ENCODE results near the gene FLRT3.

The FLRT3 gene

DNA sequence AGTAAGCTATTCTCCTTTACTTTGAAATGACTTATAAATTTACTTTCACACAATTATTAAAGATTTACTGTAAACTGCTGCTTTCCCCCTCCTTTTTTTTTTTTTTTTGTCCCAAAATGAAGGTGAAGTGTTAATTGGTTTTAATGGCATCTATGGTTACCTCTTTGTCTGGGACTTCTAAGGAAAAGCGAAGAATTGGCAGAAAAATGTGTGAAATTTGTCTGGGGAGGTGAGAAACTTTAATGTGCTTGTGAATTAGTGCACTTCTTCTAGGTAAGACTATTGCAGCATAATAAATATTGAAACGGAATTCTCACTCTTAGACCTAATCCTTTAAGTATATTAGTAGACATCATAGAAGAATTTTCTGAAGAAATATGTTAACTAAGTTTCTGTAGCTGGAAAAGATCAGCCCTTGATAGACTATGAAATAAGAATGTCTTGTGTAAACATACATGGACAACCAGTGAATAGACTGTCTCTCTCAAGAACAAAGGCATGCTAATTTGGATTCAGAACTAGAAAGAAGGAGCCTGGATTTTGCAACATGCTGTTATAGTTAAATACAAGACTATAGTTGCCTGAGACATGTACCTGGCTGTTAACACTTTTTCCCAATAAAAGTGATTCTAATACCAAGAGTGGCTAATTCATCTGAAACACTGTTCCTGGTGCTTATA is 23.9 kb downstream of the FLRT3 start:
- no peak for DNase-seq

DNA sequence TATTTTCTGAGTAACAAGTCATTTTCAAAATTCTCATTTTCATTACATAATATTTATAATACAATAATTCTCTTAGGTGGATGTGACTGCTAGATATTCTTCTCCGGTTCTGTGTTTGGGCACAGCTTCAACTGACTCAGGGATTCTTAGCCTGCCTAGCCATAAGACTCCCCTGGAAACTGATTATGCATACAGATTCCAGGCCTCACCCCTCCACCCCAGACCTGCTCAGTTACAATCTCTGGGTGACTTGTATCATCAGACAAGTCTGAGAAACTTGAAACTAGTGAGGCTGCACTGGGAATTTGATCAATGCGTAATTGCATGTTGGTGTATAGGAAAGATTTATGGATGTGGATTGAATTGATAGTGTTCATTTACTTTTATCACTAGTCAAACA is 25.4 kb downstream of the FLRT3 start:
- no peak for DNase-seq

GRCh38 chr20:14310977-14311627 is 26.3 kb downstream of the FLRT3 start:
- no peak for DNase-seq

DNA sequence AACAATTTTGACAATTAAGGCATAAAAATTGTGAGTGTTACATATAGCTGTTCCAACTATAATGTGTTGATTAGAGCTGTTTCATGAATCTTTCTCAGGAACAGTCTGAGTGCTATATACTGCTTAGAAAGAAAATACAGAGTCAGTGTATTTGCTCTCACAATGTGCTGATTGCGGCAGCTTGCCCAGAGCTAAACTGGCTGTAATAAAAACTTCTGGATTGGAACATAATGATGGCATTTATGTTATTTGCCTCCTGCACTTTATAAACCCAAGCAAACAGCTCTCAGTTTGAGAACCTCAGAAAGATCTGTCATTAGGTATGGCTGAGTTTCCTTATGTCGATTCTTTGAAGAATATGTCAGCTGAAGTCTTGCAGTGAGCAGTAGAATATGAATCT is 29.5 kb downstream of the FLRT3 start:
- DNase-seq = no peak

DNA sequence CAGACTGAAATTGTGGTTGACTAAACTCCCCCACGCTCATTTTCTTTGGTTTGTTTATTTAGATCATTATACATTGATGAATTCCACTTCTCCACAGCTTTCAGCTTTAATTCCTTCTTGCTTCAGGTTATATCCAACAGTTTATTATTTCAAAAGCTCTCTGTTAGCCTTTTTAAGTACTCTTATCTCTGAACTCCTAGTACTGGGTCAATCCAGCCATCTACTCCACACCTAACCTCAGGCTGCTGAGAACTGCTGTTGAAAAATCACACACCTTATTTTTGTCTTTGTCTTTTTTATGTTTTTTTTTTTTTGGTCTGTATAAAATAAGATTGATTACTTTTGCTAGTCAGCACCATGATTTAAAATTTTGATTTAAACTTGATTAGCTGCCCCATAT is 32.9 kb downstream of the FLRT3 start:
- DNase-seq = no peak

DNA sequence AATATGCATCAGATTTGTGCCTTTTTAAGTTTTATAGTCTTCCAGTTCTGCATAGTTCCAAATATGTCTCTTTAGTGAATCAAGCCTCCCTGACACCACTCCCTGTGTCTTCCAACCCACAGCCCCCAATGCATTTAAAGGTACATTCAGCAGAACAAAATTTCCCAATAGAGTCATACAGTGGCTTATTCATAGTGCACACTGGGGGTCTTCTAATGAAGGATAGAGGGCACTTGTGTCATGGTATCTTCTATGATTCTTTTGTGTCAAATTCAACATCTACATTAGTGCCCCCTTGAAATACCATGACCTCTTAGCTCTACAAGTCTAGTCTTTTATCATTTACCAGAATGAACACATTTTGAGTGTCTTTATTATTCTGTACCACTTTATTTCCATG is 33.8 kb downstream of the FLRT3 start:
- DNase-seq = no peak

- DNase-seq = no peak
These were observed 34.3 kb downstream of the FLRT3 start for GRCh38 chr20:14303106-14303505.

DNA sequence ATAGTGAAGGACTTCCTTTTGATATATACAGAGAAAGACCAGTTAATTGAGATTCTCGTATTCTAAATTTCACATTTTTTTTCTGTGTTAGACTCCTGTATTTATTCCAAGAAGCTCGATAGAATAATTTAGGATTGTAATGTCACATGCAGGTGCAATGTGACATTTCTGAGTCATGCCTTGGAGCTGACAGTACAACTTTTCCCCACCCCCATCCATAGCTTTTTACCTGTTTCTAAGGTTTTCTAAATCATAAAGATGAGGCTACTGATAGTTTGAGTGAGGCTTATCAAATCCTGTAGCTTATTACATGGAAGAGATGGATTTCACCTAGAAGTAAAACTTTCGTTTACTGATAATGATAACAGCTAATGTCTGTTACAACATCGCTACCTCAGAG is 37.6 kb downstream of the FLRT3 start:
- no peak for DNase-seq

- DNase-seq = no peak
These were observed 41.6 kb downstream of the FLRT3 start for GRCh38 chr20:14295770-14296309.

- no peak for DNase-seq
These were observed 42.2 kb downstream of the FLRT3 start for GRCh38 chr20:14295238-14295637.

GRCh38 chr20:14291502-14291901 is 45.9 kb downstream of the FLRT3 start:
- DNase-seq = no peak

DNA sequence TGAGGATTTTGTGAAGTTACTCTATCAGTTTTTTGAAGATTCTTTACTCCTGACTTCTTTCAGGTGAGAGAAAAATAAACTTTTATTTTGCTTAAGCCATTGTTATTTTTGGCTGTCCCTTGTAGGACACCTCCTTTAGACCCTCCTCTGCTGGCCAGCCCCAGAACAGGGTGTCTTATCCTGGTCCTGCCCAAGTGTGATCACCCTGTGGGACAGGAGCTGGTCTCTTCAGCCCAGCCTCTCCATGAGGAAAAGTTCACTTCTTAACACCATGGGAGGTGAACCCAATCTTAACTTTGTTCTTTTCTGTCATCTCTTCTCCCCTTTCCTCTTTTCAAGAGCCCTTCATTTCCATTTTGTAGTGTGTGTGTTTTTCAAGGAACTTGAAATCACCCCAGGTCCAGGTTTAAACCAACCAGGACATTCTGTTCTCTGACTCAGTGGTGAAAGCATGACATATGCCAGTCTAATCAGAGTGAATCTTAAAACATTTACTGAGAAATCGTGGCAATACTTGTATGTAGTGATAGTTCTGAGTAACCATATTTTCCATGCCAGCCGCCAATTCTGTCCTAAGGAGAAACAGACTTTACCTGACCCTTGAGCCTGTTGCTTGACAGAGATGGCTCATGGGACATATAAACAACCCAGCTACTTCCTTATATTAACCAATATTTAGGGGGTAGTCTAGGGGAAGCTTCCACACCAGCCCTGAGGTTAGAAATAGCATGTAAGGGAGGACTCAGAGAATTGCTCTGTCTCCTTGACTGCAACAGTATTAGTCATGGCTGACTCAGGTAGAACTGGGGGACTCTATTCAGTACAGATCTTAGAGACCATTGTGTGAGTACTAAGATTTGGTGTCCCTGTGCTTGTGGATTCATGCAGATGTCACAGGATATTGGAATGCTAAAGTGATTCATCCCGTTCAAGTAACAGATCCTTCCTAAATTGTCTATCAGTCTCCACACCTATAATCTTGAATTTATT is 48.8 kb downstream of the FLRT3 start:
- DNase-seq = no peak

DNA sequence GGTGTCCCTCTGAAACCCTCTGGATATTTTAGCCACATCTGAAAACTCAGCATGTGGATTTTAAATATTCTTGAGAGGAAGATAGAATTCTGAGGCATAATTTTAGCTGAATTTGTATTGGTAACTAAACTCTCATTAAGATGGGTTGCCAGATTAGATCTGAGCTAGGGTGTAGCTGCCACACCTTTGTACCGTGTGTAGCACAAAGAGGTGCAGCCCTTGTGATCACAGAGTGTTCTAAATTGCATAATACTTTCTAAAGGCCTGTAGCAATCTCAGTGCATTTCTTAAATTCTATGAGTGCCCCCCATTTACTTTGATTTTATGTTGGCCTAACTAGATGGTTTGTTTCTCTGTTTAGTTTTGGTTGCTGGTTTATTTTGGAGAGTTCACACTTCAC is 53.0 kb downstream of the FLRT3 start:
- no peak for DNase-seq

DNA sequence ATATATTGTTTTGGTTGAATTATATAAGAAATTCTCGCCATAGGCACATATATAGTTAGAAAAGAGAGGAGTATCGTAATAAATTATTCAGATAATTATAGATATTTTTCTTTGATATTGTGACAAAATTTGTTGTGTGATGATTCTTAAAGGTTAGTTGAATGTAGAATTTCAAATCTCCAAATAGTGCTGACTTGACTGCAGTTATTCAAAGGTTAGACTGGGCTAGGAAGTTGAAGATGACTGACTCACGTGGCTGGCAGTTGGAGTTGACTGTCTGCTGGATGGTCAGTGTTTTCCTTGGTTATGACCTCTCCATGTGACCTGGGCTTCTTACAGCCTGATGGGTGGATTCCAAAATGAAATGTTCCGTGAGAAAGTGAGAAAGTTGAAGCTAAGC is 55.3 kb downstream of the FLRT3 start:
- DNase-seq = no peak
